Hindlimb muscle (tissue), 1 donor: ENCODE results near the gene RIT1. TPM values are rescaled to one million over a fixed set of nuclear protein-coding genes. Genes with fewer than 3 reads are reported as not detected.
"Not testable (repeated sequence)": the region's sequence is repeated elsewhere in the genome, so short reads cannot be mapped to it uniquely, and the experiment has no call there.

Source experiments
- DNase-seq: peaks from one replicate; pipeline ENCODE4 v3.0.0-alpha.2; 2013
- polyA plus RNA-seq: library from polyadenylated mRNA; unstranded; fragments of 120-200 nt; gene quantifications from one replicate; pipeline ENCODE4 v1.2.1, GENCODE V29; 2013; ENCODE audit not compliant: insufficient read length

RIT1 gene
- polyA plus RNA-seq, 1 donor: 23.4 TPM

DNA sequence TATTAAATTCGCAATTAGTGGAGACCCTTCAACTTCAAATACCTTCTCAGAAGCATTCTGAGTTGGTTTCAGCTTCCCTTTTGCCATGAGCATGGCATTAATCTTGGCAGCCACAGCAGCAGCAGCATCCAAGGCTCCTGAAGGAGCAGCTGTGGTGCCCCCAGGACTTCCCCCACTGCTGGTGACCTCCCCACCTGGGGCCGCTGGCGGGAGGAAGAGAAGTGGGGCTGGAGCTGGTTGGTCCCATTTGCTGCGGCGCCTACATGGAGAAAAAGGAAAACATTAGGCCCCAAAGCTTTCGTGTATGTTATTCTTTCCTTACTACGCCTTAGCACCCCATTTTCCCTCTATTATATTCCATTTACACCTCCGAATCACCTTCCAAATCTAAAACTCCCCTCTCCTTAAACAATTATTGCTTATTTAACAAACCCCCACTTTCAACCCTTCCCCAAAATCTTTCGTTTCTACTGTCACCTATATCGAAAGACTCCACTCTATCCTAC lies 22.5 kb upstream of the RIT1 start:
- DNase-seq: no peak

DNA sequence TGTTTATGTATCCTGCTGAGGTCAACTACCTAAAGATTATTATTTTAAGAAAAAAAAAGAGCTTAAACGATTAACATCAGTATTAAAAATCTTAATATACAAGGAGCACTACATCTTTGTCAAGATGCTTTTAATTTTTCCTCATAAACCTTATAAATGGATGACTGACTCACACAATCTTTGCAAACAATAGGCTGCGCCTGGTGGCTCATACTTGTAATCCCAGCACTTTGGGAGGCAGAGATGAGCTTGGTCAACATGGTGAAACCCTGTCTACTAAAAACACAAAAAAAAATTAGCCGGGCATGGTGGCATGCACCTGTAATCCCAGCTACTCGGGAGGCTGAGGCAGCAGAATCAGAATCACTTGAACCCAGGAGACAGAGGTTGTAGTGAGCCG lies 21.3 kb upstream of the RIT1 start:
- no peak for DNase-seq

DNA sequence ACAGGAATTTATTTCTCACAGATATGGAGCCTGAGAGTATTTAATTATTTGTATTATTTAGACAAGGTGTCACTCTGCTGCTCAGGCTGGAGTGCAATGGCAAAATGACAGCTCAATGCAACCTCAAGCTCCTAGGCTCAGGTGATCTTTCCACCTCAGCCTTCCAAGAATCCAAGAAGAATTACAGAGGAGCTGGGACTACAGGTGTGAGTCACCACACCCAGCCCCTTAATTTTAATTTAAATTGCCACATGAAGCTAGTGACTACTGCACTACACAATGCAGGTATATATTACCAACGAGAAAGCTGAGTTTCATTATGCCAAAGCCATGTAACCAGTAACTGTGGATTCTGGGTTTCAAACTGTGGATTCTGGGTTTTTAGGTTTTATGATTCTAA lies 20.9 kb upstream of the RIT1 start:
- DNase-seq: no peak

DNA sequence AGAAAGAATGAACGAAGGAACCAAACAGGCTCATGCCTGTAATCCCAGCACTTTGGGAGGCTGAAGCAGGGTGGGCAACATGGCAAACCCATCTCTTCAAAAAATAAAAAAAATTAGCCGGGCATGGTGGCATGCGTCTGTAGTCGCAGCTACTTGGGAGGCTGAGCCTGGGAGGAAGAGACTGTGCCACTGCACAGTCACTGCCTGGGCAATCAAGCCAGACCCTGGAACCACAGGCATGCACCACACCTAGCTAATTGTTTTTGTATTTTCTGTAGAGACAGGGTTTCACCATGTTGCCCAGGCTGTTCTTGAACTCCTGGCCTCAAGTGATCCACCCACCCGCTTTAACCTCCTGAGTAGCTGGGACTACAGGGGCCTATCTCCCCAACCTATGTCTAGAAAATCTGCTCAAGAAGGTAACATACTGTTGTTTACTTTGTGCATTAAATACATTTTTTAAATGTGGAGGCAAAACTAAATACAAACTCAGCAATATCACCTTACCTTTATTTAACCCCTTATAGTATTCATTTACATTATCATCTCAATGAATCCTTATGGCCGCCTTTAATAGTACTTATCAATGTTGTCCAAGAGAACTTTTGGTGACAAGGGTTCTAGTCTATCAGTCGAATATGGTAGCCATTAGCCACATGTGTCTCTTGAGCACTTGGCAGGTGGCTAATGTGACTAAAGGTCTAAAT lies 20.3 kb upstream of the RIT1 start:
- no peak for DNase-seq

DNA sequence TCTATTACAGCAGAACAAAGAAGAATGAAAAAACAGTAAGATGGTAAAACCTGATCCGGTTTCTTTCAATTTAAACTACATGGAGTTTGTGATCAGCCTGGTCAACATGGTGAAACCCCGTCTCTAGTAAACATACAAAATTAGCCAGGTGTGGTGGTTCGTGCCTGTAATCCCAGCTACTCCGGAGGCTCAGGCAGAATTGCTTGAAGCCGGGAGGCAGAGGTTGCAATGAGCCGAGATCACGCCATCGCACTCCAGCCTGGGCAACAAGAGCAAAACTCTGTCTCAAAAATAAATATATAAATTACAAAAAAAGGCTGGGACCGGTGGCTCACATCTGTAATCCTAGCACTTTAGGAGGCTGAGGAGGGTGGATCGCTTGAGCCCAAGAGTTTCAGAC lies 19.6 kb upstream of the RIT1 start:
- DNase-seq: not testable (repeated sequence)

DNA sequence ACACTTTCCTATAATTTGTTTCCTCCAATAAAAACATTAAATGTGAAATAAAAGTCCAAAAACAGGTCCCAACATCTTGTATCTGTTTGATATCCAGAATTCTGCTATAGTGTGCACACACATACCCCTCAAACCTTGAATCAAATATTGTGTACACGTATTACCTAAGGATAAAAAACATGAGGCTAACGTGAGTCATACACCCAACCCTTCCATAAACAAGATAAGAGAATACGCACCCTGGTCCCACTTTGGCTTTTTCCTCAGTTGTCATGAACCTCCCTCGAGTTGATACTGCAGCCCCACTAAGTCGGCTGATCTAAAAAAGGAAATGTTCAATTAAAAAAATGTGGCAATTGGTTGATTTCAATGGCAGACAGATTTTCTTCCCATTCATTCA lies 17.9 kb upstream of the RIT1 start:
- DNase-seq: no peak

DNA sequence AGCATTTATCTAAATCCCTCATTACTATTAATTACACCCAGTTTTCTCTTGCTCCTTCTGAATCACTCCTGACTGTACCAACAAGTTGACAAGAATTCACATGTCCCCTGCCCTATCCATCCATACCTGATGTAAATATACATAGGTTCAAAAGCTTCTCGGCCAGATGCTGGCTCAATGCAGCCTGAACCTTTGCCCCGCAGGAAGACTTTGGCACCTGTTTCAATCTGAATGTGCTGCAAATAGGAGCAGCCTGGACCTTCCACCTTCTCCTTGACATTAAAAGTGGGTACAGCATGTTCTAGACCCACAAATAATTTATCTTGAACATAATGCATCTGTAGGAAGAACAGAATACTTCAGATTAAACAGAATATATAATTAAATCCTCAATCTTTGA lies 14.4 kb upstream of the RIT1 start:
- DNase-seq: no peak

DNA sequence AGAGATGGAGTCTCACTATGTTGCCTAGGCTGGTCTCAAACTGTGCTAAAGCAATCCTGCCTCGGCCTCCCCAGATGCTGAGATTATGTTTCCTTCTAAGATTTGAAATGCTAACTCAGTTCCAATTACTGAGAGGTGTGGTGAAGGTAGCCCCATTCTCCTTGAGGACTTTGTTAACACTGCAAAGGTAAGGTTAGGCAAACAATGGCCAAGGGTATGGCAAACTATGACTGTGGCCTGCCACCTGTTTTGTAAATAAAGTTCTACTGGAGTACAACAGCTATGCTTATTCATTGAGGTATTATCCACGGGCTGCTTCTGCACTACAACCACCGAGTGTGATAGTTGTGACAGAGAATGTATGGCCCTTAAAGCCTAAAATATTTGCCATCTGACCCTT lies 9.6 kb upstream of the RIT1 start:
- DNase-seq: no peak

DNA sequence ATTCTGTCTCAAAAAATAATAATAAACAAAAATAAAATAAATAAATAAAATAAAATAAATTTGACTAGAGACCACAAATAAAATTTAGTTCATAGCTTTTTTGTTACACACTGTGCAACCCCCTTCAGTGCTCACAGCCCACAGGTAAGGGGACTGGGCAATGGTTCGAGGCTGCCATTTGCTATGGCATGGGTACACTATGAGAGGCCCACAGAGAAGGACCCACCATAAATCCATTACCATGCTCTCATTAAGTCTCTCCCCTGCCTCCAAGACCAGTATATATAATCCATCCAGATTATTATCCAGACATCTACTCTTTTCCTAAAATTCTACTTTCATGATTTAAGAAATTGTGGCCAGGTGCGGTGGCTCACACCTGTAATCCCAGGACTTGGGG lies 8.7 kb upstream of the RIT1 start:
- no peak for DNase-seq

DNA sequence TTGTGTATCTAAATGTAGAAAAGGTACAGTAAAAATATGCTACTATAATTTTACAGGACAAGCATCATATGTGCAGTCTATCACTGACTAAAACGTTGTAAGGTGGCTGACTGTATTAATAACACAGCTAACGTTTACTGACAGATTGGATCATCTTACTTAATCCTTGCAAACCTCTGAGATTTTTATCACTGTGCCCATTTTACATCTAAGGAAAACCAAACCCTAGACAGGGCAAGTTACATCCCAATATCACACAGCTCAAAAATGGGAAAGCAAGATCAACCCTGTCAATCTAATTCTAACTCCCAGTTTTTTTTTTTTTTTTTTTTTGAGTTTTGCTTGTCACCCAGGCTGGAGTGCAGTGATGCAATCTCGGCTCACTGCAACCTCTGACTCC lies 7.5 kb upstream of the RIT1 start:
- DNase-seq: no peak

DNA sequence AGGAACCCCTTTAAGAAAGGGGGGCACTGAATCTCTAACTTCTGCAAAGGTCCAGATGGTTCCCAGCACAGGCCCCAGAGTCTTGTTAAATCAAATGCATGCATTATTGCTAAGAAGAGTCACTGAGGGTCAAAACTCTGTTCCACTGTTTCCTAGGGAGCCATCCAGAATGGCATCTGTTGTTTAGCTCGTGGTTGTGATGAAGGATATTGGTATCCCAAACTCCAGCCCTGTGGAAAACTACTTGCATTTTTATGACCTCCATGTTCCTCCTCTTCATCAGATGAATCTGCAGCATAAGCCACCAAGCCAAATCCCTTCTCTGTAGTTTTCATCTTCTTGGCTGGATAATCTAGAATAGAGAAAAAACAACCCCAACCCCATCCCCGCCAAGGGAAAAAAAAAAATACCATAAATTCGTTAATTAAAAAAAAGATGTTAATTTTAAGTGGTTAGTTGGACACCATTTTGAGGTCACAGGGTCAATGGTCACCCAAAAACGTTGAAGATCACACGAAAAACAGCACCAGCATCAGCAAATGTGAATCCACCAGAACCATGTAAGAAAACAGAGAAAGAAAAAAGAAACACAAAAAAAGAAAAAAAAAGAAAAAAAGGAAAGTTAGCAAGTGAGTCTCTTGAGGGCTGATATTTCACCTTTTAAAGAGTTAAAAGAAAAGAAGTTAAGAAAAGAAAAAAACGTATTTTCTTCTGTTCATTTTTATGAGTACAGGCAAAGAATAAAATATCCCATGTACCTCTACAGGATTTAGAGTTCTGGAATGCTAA lies 3.0 kb upstream of the RIT1 start:
- no peak for DNase-seq

DNA sequence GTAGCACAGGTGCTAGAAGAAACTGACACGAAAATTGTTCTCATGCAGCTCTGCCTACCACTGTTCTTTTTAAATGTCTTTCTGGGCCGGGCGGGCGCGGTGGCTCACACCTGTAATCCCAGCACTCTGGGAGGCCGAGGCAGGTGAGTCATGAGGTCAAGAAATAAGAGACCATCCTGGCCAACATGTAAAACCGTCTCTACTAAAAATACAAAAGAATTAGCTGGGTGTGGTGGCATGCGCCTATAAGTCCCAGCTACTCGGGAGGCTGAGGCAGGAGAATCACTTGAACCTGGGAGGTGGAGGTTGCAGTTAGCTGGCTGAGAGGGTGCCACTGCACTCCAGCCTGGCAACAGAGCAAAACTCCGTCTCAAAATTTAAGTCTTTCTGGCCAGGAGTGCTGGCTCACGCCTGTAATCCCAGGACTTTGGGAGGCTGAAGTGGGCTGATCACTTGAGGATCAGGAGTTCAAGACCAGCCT lies 947 bp upstream of the RIT1 start:
- no peak for DNase-seq

DNA sequence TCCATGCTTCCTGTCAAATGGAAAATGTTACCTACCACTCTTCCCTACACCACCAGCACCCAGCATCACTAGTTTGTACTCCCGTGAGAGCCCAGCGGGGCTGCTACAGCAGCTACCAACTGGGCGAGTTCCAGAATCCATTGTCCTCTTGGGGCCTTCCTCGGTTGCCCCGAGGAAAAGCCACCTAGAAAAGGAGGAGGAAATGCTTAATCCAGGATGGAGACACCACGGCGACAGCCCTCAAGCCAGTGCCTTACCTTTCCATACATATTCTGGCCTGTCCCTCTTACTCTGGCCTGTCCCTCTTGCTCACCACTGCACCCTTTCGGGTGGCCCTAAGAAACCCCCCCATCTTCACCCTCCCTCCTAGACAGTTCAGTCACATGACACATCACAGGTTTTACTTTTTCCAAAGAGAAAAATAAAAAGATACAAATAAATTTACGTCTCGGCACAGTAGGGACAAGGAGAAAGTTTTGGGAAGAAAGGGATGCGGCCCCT lies 478 bp downstream of the RIT1 start:
- DNase-seq: peak; percentile 23

DNA sequence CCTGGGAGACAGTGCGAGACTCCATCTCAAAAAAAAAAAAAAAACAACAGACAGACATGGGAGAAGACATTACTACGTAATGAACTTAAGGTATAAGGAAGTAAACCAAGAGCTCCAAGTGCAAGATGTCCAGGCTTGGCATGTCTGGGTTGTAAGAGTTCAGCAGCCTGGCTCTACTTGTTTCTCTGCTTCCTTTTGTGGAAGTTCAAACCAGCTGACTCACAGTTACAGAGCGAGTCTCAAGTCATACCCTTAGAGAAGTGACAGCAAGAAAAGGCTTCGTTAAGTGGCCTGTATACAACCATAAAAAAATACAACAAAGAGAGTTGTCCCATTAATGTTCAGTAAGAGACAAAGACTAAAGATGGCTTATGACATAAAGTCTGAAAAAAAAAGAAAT lies 1.3 kb downstream of the RIT1 start:
- DNase-seq: no peak

DNA sequence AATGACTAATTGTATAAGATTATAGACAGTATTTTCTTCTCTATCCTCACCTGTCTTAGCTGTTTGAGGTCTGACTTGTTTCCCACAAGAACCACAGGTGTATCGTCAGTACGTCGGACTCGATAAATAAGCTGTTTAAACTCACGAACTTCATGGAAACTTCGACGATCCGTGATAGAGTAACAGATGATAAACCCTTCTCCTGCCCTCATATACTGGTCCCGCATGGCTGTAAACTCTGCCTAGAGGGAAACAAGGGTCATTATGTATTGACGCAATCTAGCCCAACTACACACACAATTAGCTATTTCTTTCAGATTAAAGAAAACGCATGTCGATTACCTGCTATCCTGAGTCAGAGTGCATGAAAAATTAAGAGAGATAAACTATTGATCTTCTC lies 6.9 kb downstream of the RIT1 start:
- no peak for DNase-seq

DNA sequence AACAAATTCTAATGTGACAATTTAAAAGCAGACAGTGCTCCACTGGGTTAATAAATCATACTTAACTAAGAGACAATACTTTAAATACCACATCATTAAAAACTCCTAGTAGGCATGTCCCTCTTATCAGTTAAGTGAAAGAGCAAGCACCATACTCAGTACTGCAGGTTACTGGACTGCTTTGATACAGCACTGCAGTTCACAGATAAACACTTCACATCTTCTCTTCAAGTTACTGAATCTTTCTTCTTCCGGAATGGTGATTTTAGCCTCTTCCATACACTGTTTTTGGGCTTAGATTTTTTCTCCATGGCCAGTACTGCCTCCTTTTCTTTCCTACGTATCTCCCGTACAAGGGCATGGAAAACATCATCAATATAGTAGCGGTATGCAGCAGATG lies 11.0 kb downstream of the RIT1 start:
- DNase-seq: no peak

DNA sequence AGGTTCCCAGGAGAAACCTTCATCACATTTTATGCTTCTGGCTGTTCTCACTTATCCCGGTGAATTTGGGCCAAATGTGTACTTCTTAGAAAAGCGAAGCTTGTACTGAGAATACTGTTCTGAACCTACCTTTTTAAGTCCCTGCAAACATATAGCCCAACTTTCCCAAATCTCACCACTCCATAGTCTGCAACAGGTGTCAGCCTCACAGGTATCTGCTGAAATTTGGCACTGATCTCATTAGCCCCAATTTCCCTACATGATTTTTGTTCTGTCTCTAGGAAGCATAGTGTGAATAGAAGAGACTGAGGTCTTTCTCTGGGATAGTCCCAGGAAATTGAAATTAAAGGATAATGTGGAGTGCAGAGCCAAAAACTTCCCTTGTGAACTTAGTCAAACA lies 11.5 kb downstream of the RIT1 start:
- DNase-seq: no peak

DNA sequence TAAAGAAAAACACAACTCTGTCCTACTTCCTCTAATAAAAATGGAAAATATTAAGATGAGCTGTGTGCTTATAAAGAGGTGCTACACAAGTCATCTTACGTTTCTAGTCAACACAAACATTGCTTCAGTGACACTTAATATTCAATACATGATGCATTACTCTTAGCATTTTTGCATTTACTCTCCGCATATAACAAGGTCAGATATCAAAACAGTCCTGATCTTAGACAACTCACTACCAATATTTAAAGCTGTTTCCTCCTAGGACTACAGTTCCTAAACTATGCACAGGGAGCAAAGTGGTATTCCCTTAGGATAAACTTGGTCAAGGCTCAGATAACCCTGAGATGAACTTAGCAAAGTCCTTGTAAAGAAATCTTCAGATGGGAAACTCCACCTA lies 12.3 kb downstream of the RIT1 start:
- DNase-seq: no peak

DNA sequence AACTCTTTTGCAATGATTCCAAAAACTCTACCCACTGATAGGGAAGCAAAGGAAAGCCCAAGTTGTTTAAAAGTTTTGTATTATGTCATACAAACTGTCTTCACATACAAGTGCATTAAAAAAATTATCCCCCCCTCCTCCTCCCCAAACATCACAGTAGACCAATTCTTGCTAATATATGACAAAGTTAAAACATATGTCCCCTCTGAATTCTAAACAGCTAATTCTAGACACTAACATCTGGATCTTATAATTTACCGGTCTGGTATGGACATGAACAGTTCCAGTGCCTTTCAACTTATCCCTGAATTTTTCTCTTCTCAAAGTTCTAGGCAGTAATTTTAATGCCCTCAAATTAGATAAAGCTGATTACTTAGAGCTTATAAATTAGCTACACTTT lies 13.4 kb downstream of the RIT1 start:
- no peak for DNase-seq

DNA sequence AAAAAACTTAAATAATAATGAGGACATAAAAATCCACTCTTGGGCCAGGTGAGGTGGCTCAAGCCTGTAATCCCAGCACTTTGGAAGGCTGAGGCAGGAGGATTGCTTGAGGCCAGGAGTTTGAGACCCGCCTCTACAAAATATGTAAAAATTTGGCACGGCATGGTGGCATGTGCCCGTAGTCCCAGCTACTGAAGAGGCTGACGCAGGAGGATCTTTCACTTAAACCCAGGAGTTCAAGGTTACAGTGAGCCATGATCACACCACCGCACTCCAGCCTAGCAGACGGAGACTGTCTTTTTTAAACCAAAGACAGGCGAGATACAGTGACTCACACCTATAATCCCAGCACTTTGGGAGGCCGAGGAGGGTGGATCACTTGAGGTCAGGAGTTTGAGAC lies 14.7 kb downstream of the RIT1 start:
- DNase-seq: not testable (repeated sequence)

DNA sequence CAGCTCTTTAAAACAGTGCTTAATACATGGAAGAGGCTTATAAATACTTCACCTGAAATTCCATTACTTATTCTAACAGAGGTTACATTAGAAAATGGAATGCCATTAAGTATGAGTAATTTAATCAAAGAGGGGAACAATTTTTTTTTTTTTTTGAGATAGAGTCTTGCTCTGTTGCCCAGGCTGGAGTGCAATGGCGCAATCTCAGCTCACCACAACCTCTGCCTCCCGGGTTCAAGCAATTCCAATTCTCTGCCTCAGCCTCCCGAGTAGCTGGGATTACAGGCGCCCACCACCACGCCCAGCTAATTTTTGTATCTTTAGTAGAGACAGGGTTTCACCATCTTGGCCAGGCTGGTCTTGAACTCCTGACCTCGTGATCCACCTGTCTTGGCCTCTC lies 15.5 kb downstream of the RIT1 start:
- DNase-seq: not testable (repeated sequence)

DNA sequence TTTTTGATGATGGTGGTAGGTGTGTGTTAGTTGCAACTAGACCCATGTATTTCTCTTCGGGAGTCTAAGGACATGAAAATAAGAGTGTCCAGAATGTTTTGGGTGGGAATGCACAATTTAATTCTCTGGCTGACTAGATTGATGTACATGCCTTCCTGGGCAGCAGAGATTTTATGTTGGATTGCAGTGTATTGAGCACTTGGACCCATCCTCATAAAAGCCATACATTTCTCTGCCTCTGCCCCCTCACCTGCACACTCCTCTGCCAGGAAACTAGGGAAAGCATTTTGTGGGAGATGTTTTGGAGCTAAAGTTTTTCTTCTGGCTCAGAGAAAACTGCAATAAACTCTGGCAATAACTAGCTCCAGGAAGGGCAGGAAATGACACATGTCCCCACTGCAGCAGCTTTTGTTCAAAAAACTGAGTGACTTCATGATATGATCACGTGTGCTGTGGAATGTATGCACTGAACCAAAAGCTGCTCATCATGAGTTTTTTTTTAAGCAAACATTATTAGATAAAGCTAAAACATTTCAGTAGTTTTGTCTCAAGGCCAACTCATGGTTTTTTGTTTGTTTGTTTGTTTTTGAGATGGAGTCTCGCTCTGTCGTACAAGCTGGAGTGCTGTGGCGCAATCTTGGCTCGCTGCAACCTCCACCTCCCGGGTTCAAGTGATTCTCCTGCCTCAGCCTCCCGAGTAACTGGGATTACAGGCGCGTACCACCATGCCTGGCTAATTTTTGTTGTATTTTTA lies 17.6 kb downstream of the RIT1 start:
- peak; percentile 50 for DNase-seq

DNA sequence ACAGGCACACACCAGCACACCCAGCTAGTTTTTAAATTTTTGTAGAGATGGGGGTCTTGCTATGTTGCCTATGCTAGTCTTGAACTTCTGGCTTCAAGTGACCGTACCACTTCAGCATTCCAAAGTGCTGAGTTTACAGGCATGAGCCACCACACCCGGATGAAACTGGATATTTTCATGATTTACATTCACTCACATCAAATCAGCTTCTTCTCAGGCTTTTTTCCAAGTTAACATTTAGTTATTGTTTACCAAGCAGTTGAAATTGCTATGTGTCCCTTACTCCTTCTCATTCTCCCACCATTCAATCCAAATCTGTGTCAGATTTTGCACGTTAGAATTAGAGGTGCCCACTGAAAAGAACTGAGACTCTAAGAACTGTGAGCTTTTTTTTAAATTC lies 18.4 kb downstream of the RIT1 start:
- no peak for DNase-seq
